Endometrial microvascular endothelial cells (primary cell): ENCODE results near the gene CFAP97D2. TPM values are rescaled to one million over a fixed set of nuclear protein-coding genes. Genes with fewer than 3 reads are reported as not detected.
"Not testable (repeated sequence)": the region's sequence is repeated elsewhere in the genome, so short reads cannot be mapped to it uniquely, and the experiment has no call there.

Experiments used
- in situ Hi-C: cut with HindIII; loops from 2 replicates; pipeline ENCODE4 v1.10.0; 2017; ENCODE audit warnings: low sequenced_read_pairs, low pct_unique_long_range_greater_than_20kb; ENCODE audit errors: inconsistent ontology term
- total RNA-seq: library from RNA; depleted of rRNA; stranded (reverse); fragments of >200 nt; gene quantifications from one replicate; pipeline ENCODE4 v1.2.3, GENCODE V29; 2015; ENCODE audit errors: inconsistent ontology term

Gene CFAP97D2
- total RNA-seq, 1 donor from 2014 or later: not detected

DNA sequence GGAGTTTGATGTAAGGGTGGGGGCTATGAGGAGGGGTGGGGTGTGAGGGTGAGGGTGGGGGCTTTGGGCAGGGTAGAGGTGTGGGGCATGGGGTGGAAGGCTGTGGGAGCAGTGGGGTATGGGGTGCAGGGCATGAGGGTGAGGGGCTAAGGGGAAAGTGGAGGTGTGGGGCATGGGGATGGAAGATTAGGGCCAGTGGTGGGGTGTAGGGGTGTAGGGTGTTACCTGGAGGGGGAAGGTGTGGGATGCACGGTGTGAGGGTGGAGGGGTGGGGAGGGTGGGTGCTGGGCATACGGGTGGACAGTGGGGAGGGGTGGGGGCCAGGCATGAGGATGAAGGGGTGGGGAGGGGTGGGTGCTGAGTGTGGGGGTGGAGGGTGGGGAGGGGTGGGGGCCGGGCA lies 23.7 kb upstream of the CFAP97D2 start:
- in situ Hi-C loops: no loop called here

DNA sequence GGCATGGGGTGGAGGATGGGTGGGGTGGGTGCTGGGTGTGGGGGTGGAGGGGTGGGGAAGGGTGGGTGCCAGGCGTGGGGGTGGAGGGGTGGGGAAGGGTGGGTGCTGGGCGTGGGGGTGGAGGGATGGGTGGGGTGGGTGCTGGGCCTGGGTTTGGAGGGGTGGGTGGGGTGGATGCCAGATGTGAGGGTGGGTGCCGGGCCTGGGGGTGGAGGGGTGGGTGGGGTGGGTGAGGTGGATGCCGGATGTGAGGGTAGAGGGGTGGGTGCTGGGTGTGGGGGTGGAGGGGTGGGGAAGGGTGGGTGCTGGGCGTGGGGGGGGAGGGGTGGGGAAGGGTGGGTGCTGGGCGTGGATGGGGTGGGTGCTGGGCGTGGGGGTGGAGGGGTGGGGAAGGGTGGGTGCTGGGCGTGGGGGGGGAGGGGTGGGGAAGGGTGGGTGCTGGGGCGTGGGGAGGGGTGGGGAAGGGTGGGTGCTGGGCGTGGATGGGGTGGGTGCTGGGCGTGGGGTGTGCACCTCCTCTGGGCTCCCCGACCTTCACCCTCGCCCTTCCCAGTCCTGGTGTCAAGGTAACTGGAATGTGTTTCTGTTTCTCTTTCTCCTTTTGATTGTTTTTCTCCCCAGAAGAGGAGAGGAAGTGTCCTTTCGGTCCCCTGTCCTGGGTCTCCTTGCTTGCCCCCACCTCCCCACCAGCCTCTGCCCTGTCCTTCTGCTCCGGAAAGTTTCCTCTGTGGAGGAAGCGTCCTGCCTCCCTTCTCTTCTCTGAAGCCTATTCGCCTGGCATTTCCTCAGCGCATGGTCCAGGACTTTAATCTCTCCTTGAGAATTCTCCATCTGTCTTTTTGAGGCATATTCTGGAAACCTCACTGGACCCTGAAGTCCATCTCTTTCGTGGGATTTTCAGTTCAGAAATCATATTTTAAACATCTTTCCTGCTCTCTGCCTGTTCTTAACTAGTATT lies 22.9 kb upstream of the CFAP97D2 start:
- in situ Hi-C loops: no loop called here

DNA sequence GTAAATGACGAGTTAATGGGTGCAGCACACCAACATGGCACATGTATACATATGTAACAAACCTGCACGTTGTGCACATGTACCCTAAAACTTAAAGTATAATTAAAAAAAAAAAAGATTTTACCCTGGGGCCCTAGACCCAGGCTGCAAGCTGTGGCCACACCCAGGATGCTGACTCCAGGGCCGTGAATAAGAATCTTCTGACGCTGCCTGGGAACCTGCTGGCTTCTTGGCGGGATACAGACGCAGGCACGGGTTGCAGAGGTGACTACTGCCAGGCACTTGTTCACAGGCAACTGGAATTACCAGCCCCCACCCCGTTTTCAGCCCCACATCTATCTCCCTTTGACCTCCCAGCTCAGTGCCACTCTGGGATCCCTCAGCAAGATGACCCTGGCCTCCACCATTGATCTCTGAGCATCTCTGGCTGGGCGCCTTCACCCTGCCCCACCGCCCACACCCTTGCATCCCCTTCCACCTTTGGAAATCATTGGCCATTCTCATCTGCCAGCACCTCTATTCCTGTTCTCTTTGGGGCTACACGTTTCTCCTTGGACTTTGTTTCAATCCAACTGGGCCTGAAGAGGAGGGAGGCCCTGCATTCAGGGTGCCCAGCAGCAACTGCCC lies 21.1 kb upstream of the CFAP97D2 start:
- in situ Hi-C loops: no loop called here

DNA sequence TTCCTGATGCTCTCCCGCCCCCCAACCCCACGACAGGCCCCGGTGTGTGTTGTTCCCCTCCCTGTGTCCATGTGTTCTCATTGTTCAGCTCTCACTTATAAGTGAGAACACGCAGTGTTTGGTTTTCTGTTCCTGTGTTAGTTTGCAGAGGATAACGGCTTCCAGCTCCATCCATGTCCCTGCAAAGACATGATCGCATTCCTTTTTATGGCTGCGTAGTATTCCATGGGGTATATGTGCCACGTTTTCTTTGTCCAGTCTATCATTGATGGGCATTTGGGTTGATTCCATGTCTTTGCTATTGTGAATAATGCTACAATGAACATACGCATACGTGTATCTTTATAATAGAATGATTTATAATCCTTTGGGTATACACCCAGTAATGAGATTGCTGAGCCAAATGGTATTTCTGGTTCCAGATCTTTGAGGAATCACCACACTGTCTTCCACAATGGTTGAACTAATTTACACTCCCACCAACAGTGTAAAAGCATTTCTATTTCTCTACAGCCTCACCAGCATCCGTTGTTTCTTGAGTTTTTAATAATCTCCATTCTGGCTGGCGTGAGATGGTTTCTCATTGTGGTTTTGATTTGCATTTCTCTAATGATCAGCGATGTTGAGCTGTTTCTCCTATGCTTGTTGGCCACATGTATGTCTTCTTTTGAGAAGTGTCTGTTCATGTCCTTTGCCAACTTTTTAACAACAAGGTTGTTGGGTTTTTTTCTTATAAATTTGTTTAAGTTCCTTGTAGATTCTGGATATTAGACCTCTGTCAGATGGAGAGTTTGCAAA lies 20.0 kb upstream of the CFAP97D2 start:
- in situ Hi-C loops: not testable (repeated sequence)

DNA sequence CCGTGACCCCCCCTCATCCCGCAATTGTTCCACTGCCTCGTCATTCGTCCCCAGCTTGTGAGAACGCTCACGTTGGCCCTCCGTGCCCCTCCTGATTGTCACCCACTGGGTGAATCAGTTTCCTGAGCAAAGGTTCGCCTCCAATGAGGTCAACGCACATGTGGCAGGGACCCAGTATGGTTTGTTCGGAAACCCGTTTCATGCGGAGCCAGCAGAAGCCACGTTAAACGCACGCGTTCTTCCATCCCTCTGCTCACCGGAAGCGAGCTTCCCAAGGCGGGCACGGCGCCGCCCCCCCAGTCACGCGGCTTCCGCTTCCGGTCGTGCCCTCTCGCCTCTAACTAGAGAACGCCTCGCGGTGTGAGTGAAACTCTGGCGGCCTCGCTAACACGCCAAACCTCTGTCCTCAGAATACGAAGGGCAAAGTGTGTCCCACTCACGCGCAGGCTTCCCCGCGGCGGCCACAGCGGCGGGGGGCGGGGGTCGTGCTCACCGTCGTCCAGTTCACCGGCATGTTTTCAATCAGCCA lies 18.0 kb upstream of the CFAP97D2 start:
- in situ Hi-C loops: no loop called here

DNA sequence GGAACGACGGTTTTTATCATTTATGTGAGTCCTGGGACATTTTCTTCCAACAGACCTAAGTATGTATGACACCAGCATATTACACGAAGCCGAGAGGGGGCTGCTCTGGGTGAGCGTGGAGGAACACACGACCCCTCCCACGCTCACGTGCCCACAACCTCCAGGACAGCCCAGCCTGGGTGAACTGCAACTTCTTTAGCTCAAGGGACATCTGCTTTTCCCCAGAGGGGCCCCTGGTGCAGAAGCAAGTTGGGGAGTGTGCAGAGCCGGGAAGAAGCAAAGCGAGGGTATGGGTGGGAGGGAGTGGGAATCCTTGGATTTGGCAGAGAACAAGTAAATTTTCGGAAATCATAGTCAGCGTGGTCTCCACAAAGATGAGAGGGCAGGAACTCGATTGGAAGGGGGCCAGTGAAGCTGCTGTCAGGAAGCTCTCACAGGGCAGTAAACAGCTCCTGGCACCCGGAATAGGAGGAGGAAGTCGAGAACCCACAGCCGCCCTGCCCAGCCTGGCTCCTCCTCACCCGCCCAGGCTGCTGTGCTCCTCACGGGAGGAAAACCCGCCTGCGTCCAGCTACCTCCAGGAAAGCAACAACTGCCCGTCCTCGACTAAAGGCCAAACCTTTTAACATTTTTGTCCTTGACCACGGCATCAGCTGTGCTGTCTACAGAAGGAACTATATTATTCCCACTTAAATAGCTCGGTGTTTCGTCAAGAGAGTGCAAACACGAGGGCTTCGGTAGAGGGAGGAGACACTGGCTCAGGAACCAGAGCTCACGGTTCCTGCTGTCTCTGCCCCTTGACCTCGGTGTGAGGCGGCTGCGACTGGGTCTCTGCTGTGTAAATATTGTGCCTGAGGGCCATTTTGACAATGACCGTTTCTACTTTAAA lies 17.2 kb upstream of the CFAP97D2 start:
- in situ Hi-C loops: no loop called here

DNA sequence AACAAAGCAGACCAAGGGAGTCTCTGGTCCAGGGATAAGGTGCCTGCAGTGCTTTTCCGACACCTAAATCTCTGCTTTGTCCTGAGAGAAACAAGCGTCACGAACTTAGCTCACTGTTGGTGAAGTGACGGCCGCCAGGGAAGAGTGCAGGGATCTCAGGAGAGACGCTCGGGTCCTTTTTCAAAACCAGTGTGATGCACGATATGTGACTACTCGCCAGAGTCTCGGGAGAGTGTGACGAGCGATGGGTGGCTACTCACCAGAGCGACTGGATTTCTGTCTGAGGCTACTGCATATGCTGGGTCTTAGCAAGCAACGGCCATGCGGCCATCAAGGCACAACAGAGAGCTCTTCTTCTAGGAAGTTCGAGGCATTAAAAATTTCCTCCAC lies 16.5 kb upstream of the CFAP97D2 start:
- in situ Hi-C loops: no loop called here

DNA sequence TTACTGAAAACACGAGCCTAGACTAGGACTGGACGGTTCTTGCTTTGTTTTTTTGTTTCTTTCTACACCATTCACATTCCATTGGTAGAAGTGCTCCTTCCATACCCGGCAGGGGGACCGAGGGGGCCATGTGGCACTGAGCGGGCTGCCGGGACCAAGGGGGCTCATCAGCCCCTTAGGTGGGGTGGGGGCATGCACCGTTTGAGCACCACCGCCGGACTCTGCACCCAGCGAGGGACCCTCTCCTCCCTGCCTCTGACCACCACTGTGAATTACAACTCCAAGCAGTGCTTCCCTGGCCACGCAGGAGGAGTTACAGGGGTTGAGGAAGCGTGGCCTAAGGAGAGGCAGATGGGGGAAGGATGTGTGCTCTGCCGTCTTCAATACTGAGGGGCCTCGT lies 15.0 kb upstream of the CFAP97D2 start:
- in situ Hi-C loops: no loop called here

DNA sequence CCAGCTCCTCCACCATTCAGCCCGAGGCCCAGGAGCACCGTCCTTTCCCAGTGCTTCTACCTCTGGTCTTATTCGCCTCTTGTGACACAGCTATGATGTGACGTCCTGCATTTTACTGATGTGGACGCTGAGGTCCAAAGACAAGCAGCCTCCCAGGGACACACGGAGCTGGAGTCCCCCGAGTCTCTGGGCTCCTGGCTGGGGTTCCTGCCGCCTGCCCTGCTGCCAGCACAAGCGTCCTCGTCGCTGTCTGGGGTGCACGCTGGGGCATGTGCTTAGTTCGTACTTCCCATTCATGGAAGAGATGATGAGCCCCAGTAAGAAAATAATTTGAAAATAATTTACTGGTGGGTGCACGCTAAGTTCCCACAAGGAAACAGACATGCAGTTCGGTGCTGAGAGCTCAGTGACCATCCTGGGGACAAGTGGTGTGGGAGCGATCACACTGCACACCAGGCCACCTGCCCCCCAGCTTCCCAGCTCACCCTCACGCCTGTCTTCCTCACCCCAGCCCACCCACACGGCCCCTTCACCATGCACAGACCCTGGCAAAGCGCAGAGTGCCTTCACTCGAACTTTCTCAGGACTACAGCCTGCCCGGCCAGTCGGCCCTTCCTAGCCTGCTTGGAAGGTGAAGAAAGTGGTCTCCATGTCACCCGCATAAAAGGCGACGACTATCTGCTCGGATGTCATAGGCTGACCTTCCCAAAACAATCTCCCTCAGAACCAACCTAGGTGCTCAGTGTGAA lies 14.2 kb upstream of the CFAP97D2 start:
- in situ Hi-C loops: no loop called here

DNA sequence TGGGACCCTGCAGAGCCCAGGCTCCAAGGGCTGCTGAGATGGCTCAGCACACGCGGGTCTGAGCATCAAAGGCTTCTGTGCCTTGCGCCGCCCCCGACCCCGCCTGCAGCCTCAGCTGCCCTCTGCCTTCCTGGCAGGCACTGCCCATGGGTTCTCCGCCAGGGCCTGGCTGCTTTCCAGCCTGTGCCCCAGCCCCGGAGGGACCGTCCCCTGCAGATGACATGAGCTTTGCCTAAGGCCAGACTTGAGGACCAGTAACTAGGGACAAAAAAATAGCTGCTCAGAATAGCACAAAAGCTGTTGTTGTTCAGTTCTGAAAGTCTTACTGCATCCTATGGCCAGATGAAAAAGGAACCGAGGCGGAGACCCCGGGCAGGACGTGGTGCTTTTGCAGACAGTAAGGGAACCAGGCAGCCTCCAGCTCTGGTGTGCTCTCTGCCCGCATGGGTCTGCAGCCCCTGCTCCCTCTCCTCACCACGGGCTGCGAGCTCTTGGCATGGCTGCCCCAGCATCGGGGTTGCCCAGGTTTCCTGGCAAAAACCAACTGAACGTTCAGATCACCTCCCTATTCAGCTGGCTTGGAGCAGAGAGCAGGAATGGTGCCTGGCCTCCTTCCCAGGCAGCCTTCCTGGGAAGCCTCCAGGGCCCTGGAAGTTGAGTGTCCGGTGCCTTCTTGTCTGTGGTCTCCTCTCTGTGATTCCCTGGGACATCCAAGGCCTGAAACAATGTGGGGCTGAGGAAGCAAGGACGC lies 12.5 kb upstream of the CFAP97D2 start:
- in situ Hi-C loops: no loop called here

DNA sequence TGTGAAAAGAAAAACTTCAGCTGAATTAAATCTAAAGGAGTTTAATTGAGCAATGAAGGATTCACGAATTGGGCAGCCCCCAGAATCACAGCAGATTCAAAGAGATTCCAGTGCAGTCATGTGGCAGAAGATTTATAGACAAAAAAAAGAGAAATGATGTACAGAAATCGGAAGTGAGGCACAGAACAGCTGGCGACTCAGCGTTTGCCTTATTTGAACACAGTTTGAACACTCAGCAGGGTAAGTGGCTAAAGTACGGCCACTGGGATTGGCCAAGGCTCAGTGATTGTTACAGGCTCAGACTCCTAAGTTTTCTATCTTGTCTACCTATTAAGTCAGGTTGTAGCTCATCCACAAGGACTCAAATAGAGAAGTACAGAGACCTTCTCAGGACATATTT lies 11.6 kb upstream of the CFAP97D2 start:
- in situ Hi-C loops: no loop called here

DNA sequence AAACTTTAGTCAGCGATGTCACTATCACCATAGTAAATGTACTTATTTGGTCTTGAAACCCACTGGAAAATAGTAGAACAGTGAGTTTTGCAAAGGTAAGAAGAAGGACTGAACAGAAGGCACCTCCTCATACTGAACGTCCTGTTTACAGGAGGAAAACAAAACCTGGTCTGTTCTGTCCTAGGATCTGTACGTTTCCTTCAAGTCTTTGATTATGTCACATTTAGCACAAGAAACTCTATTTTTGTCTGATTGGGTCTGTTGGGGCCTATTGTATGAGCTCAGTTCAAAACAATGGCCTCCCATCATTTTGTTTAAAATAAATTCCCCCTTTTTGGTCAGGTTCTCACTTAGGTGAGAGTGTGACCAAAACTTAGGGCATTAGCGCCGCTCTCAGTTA lies 11.2 kb upstream of the CFAP97D2 start:
- in situ Hi-C loops: no loop called here

DNA sequence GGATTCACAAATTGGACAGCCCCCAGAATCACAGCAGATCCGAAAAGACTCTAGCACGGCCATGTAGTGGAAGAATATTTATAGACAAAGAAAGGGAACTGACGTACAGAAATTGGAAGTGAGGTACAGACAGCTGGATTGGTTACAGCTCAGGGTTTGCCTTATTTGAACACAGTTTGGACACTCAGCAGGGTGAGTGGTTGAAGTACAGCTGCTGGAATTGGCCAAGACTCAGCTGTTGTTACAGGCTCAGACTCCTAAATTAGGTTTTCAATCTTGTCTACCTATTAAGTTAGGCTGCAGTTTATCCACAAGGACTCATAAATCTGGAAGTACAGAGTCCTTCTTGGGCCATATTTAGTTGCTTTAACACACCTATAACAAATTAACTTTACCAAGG lies 5.8 kb upstream of the CFAP97D2 start:
- in situ Hi-C loops: no loop called here

DNA sequence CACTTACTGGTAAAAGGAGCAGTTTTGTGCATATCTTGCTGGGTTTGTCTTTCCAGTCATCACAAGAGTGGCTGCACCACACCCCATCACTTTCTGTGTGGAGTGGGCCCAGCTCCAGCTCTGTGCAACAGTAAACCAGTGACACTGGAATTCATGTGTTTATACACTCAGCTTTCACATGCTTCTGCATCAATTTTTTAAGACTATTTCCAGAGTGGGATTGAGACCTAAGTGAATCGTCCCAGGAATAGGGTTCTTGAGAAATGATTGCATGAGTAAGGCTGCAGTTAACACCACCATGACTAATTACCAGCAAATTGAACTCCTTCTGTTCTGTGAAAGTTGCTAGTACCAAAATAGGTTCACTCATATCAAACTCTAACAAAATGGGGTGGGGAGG lies 5.3 kb upstream of the CFAP97D2 start:
- in situ Hi-C loops: no loop called here

DNA sequence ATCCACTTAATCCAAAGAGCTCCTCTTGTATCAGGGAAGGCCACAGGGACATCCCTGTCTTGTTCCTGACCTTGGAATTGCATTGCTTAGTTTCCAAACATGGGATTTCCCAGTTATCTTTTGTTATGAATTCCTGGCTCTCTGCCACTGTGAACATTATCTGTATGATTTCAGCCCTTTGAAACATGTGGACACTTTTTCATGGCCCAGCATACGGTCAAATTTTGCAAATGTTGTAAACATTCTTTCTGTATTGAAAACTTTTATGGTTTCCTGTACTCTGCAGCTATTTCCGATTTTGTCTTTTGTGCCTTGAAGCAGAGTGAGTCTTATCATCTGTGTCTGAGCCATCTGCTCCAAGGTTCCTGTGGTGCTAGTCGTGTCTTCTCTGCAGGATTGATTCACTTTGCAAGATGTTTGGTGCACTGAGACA lies 4.5 kb upstream of the CFAP97D2 start:
- in situ Hi-C loops: no loop called here

DNA sequence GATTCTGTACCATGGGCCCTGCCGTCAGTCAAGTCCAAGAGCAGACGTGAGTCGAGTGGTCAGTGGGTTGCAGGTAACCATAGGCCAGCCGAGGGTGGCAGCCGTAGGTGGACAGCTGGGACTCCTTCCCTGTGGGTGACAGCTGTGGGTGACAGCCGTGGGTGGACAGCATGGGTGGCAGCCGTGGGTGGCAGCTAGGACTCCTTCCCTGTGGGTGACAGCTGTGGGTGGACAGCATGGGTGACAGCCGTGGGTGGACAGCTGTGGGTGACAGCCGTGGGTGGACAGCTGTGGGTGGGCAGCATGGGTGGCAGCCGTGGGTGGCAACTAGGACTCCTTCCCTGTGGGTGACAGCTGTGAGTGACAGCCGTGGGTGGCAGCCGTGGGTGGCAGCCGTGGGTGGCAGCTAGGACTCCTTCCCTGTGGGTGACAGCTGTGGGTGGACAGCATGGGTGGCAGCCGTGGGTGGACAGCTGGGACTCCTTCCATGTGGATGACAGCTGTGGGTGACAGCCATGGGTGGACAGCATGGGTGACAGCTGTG lies 2.6 kb upstream of the CFAP97D2 start:
- in situ Hi-C loops: not testable (repeated sequence)
